GM18502 (cell line): Measurements from ENCODE around the gene GALNTL6.

ENCODE experiments used
- ATAC-seq: cut with Tn5 transposase; IDR thresholded peaks from one replicate; pipeline ENCODE4 v1.9.1; 2021; ENCODE audit warnings: mild to moderate bottlenecking; ENCODE audit not compliant: unreplicated experiment, poor library complexity

The GALNTL6 gene

DNA sequence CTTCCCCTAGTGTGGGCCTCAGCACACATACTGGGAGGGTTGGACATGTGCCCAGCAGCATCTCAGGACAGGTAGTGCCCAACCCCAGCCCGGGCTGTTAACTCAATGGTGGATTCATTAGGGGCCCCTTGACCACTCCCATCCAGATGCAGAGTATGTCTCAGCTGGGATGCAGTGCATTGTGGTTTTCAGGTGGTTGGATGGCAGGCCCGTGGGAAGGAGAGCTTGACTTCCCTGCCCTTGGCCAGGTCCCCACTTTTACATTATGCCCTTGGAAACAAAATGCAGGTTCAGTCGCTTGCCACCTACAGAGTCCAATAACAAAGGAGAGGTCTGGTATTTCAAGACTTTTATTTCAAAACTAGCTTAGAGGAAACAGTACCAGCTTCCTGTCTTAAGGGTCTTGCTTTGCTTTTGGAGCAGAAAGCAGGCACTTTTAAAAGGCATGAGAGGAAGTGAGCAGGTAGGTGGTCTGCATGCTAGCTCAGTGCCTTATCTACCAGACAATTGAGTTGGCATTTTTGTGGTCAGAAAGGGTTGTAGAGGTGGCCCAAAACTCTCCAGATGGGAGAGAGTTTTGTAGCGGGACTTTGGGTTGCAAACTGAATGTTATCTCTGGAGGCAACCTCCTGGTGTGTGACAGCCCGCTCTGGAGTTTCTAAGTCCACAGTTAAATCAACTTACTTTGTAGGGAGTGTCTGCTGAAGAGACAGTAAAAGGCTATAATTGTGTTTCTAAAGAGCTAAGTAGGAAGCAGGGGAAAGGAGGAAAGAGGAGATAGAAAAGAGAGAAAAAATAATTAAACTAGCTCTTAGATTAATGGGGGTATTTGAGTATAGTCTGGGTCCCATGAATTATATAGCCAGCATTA lies 171.0 kb downstream of the GALNTL6 start:
- no peak for ATAC-seq

DNA sequence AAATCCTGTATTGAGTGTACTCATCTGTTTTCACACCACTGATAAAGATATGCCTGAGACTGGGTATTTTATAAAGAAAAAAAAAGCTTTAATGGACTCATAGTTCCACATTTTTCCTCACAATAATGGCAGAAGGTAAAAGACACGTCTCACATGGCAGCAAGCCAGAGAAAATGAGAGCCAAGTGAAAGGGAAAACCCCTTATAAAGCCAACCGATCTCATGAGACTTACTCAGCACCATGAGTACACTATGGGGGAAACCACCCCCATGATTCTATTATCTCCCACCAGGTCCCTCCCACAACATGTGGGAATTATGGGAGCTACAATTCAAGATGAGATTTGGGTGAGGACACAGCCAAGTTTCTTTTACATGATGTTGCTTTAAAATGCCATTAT lies 171.9 kb downstream of the GALNTL6 start:
- ATAC-seq, result no peak

DNA sequence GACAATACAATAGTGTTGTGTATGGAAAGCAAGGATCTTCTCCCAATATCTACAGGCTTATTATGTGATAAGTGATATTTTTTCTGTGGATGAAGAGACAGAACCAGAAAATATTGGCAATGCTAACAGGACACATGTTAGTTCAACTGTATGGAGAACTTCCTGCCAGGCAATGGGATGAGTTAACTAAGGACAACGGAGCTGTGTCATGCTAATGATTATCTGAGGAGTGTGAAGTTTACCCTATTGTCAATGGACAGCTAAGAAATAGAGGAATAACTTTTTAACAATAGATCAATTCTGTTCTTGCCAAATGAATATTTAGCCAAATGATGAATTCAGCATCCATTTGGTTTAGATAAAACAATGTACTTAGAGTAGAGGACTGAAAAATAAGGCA lies 180.0 kb downstream of the GALNTL6 start:
- ATAC-seq, result no peak

DNA sequence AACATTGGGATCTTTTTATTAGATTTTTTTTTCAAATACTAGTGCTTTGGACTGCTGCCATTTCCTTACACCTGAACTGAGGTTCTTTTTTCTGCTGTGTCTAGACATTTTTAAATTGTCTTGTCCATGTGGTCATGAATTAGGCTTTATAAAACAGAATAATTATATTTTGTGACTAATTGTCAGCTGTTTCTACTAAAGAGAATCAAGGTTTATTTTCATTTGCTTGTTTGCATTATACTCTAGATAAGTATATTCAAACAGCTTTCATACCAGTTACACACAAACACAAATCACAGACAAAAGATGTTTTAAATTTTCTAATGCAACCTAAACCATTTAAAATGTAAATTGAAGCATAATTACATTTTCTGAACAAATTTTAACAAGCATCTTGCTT lies 194.7 kb downstream of the GALNTL6 start:
- ATAC-seq, result no peak

DNA sequence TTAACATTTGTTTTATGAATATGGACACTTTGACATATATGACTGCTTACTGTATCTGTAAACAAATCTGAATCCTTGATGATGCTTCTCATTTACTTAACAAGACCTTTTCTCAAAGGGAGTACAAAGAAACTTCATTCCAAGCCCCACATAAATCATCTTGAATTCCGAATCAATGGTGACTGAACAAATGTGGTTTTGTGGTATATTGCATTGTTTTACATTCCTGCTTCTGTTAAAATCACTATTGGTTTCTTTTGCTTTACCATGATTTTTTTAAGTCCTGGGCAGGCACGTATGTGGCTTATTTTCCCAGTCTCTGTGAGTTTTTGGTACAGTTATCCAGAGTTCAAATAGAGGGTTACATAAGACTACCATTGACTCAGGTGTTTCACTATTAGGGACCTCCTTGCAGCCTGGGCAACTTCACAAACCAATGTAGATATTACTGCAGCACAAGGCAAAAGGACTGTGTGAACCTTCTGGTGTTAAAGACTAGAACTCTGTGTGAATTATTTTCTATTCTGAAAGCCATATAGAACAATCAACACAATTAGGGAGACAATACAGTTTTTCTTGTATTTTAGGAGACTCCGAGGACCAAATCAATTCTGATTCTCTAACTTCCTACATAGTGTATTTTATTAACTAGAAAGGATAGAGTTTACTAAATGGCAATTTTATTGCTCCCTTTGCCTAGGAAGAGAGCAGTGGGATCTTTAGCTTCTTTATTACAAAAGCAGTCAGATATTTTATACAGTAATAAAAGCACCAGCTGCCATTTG lies 196.4 kb downstream of the GALNTL6 start:
- ATAC-seq, result no peak

DNA sequence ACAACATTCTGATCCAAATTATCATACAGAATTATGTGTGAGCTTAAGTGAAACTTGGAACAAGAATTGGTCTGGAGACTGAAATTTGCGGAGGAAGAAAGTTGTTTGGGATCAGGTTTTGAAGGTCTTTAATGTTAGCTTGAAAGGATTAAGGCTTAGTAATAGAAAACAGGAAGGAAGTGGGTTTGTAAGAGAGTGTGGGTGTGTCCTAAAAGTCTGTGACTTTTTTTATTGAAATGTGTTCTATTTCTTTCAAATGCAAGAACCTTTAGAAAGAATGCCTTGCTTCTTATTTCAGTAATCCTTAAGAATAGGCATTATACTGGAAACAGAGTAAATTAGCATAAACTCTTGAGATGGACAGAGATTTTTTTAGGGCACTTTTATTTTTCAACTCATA lies 198.0 kb downstream of the GALNTL6 start:
- ATAC-seq, result no peak

DNA sequence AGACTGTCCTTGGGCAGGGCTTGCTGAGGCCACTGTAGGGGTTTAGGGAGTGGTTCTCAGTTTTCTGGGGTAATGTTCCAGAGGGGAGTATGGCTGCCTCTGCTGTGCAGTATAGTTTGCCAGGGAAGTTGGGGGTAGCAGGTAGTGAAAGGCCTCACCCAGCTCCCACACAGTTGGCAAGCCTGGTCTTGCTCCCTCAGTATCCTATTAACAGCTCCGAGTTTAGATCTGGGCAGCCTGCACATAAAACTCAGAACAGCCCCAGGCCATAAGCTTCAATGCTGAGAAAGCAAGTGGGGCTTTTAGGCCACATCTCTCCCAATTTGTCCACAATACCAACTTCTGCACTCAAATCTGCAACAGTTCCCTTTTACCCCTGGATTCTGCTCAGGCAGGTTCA lies 205.2 kb downstream of the GALNTL6 start:
- ATAC-seq, result no peak

DNA sequence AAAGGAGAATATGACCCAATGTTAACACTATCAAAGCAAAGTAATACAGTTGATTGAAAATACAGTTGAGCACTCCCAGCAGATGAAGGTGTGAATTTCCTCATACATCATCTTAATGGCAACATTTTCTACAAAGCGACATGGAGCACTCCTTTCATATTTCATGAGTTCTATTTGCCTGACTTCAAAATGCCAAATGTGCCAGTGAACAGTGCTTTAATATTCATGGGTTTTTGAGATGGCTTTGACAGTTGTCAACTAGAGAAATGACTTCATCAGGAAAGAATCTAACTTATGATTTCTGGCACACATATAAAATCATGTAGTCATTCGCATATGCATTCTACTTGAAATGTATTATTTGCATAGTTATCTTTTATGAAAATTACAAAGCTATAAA lies 222.4 kb downstream of the GALNTL6 start:
- ATAC-seq, result no peak

DNA sequence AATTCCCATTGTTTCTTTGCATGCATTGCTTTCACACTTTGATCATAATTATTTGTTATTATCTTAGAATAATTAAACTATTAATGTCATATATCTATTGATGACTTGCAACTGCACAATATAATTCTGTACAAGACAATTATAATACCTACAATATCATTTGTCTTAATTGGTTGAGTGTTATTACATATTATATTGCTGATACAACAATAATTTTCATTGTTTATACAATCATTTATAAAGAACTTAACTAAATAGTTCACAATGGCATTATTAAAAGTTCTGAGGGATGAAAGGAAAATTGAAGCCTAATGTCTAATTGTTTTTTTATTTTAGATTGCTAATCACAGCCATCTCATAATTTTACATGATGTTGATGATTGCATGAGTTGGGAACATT lies 227.6 kb downstream of the GALNTL6 start:
- ATAC-seq, result no peak

DNA sequence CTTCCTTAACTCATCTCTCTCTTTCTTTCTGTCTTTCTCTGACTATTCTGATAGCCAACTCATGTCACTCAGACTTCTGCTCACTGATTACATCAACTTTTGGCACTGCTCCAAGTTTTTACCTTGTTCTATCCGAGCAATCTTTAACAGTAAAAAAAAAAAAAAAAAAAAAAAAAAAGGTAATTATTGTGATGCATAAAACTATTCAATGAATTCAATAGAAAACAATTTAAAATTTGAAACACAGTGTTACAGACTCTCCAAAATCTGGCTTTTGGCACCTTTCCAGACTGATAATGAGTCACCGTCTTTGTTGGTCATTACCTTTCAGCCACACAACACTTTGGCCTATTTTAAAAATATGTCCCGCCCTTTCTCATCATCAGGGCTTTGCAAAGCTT lies 229.5 kb downstream of the GALNTL6 start:
- no peak for ATAC-seq

DNA sequence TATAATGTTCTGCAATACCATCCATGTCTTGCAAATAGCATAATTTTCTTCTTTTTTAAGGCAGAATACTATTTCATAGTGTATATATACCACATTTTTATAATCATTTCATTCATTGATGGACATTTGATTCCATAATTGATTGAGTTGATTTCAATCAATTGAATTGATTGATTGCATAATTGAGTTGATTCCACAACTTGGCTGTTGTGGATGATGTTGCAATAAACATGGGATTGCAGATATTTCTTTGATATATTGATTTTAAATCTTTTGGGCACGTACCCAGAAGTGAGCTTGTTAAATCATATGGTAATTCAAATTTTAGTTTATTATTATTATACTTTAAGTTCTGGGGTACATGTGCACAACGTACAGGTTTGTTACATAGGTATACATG lies 232.8 kb downstream of the GALNTL6 start:
- no peak for ATAC-seq

DNA sequence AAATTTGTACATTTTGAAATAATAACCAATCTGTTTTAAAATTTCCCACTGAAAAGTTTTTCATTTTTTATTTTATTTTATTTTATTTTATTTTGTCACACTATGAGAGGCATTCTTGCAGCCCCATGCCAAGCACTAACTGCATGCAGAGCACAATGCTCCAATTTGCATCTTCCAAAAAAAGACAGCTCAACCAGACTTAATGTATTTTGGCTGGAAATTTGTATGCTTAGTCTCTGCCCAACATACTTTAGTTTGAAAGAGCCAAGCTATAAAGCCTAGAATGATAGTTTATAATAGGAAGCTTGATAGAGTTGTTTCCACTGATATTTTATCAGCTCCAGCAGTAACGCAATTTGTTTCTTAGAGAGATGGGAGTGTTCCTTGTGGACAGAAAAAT lies 235.5 kb downstream of the GALNTL6 start:
- ATAC-seq, result no peak

DNA sequence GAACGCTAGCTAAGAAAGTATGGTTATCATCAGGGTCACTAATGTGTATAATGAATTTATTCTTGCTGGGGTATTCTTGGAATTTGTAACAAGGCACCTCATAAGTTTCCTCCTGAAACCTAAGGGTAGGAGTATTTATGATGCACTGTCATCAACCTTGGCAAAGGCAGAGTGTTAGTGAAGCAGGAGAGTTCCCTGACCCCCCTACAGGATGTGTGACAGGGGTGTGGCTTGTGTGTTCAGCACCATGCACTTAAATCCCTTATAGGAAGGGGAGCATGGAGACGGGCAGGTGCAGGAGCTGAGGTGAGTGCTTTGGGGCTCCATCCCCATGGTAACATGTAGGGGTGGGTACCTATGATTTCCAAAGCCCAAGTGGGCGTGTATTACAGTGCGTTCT lies 237.7 kb downstream of the GALNTL6 start:
- no peak for ATAC-seq

DNA sequence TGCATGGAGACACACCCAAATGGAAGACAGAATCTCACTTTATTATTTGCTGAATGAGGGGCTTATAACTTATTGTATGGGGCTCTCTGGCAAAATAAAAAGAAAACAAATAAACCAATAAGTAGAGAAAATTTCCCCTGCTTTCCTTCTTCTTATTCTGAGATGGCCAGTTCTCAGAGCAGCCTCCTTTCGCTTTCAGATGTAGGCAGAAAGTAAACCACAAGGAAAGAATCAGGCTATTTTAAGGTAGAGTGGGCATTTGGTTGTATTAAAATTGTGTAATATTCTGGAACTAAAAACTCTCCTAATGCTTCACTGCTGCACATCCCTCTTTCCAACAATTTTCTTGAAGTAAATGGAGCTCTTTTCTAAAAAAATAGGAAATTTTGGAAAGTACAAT lies 241.8 kb downstream of the GALNTL6 start:
- ATAC-seq, result peak; percentile 91

DNA sequence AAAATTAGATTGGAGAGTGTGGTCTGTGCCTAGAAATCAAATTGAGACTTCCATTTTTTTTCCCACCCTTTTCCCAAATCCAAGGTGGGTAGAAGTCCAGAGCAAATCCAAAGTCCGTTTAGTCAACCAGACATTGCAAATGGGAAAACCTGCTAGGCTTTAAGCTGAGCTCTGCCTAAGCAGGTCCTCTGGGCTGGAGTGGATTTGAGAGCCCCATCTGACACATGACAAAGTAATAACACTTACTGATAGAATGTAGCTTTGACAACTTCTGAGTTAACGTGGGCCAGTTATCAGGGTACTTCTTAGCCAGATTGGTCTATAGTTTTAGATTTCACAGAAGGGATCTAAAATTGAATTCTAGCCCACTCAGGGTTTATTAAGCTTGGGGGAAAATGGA lies 242.3 kb downstream of the GALNTL6 start:
- ATAC-seq, result no peak

DNA sequence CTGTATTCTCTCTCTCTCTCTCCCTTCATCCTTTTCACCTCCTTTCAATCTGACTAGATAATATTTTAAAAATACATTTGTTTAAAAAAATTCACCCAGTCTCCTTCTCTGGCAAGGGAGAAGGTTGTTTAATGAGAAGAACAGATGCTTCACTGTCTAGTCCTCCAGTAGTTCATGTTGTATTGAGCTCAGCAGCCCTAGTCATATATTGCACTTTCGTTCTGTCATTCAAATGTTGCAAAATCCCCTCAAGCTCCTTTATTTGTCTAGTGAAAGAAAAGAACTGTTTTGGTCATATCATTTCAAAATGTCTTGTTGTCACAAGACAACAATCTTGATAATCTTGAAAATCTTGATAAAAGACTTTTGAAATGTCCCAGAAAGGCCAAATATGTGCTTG lies 248.0 kb downstream of the GALNTL6 start:
- ATAC-seq, result peak; percentile 84

DNA sequence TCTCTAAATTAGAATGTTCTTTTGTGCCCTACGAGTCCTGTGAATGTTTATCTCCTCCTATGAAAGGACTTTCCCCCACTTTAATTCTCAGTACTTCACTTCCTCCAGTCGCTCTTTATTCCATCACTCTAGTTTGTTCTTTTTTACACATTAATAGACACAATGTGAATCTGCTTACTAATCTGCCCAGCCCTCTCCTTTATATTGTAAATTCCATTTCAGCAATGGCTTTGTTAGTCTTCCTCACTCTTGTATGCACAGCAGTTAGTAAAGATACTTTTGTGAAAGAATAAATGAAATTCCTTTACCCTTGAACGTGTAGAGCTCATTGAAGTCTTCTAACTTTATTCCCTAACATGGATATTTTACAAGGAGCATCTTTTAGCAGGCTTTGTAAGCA lies 255.3 kb downstream of the GALNTL6 start:
- ATAC-seq, result no peak

DNA sequence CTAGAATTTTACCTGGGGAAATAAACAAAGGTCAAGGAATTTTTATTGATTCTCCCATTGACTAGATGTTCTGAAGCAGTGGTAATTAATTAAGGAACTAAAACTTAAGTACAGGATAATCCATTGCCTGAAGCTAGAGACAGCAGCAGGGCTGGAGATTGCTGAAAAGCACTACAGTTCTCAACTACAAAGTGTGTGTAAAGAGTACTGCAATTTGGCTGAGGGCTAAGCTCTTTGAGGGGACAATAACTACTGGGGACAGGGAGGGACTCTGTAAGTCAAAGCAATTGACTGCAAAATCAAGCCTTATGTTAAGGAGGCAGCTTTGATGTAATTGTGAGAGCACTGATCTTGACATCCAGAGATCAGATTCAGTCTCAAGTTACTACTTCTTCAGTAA lies 260.4 kb downstream of the GALNTL6 start:
- ATAC-seq, result no peak

DNA sequence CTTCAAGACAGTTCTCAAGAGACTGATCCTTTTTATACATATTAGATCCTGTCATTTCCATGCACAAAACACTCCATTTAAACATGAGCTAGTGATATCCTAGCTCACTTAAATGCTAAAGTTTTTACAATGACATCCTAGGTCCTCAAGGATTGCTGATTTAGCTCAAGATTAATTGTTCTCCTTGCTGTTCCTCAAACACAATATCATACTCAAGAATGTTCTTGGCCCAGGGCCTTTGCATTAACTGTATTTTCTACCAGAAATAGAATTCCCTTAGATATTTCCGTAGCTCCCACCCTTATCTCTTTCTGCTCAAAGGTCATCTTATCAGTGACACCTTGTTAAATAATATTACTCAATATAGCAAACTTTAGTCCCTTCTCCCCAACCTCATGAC lies 270.1 kb downstream of the GALNTL6 start:
- no peak for ATAC-seq

DNA sequence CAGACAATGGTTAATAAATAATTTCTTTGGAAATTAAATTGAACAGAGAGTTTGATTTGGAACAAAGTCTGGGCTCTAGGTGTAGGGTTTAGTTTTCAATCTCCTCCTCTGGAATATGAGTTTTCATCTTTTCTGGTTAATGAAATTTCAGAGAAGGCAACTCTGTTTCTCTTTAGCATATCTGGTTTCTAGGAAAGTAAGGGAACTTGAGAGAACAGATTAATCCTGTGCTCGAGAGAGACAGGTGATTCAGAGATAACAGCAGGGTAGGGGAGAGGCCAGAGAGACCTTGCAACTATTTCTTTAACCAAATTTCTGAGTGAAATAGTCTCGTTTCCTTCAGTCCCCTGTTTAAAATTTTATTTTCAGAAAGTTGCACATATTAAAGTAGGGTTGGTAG lies 275.4 kb downstream of the GALNTL6 start:
- no peak for ATAC-seq

DNA sequence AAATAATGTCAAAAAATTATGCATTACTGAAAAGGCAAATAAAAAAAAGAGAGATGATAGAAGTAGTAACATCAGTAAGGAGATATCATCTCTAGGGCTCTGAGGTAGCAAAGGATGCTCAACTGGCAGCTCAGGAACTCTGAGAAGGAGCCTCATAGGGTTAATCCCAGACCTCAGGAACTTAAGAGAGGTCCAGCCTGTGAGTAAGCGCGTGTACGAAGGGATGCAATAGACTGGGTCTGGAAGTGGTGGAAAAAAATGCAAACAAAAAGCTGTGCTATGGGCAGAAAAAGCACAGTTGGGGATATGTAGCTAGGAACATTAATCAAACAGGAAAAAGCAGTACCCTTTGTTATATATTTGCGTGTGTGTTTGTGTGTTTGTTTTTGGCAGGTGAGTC lies 282.0 kb downstream of the GALNTL6 start:
- no peak for ATAC-seq

DNA sequence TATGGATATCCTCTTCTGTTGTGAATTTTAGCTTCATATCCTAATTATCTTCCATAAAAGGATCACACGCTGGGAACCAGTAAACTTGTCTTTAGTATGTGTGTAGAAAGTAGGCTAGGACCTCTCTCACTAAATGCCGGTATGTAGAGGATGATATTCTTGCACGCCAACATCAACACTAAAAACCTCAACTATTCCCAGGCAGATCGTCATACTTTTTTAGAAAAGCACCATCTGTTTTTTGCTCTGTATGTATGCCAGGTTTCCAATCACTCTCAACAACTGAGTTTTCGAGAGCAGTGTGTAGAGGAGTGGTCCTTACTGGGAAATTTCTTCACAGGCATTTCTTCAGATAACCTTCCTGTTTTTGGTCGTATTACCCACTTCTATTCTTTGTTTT lies 283.6 kb downstream of the GALNTL6 start:
- ATAC-seq, result no peak
